ENCODE data around the gene LILRA6.
"Not testable (repeated sequence)": the region's sequence is repeated elsewhere in the genome, so short reads cannot be mapped to it uniquely, and the experiment has no call there.

LILRA6 gene

GRCh38 chr19:54242646-54243045 lies at the start of gene LILRA6:
Gene LILRA6, minus strand, starts transcription at chr19:54242790.
- DNase-seq, H3K27ac Mint-ChIP-seq, H3K27me3 Mint-ChIP-seq, H3K4me3 Mint-ChIP-seq, ATAC-seq, H3K9me3 Mint-ChIP-seq: not testable (repeated sequence)
- peaks cover 14% of the 10 kb centered on the region for H3K4me1 Mint-ChIP-seq

GRCh38 chr19:54289160-54289559 lies 46.6 kb upstream of the LILRA6 start:
- H3K4me3 Mint-ChIP-seq, ATAC-seq, H3K9me3 Mint-ChIP-seq, DNase-seq, H3K4me1 Mint-ChIP-seq, H3K27ac Mint-ChIP-seq: not testable (repeated sequence)
- H3K27me3 Mint-ChIP-seq: peaks cover 23% of the 10 kb centered on the region

- H3K27ac Mint-ChIP-seq: no peak overlapping the region
- H3K9me3 Mint-ChIP-seq: no peaks in the 10 kb centered on the region
- peaks cover 10% of the 10 kb centered on the region for H3K27me3 Mint-ChIP-seq
- no peak overlapping the region for H3K4me3 Mint-ChIP-seq
- no peak for ATAC-seq
- no peak for DNase-seq
- H3K4me1 Mint-ChIP-seq: peaks cover 8% of the 10 kb centered on the region
These were observed 44.9 kb upstream of the LILRA6 start for GRCh38 chr19:54287456-54287855.

- not testable (repeated sequence) for H3K4me3 Mint-ChIP-seq
These were observed 43.7 kb upstream of the LILRA6 start for GRCh38 chr19:54286283-54286682.

GRCh38 chr19:54285427-54286056 lies 43.0 kb upstream of the LILRA6 start:
- H3K27me3 Mint-ChIP-seq: peaks cover 15% of the 10 kb centered on the region

More at GRCh38 chr19:54286283-54286682, 43.7 kb upstream of the LILRA6 start:
- not testable (repeated sequence) for H3K27ac Mint-ChIP-seq, H3K4me1 Mint-ChIP-seq, ATAC-seq, H3K9me3 Mint-ChIP-seq, DNase-seq
- H3K27me3 Mint-ChIP-seq: peaks cover 14% of the 10 kb centered on the region

GRCh38 chr19:54282686-54283470 lies 40.3 kb upstream of the LILRA6 start:
- Mint-ChIP-seq H3K27me3 (peaks cover 39% of the 10 kb centered on the region), H3K27ac (no peak overlapping the region), H3K4me3 (no peak overlapping the region), H3K9me3 (no peaks in the 10 kb centered on the region), H3K4me1 (peaks cover 8% of the 10 kb centered on the region)
- ATAC-seq: no peak
- DNase-seq: no peak

More at GRCh38 chr19:54285427-54286056, 43.0 kb upstream of the LILRA6 start:
- not testable (repeated sequence) for DNase-seq, H3K4me1 Mint-ChIP-seq, ATAC-seq, H3K4me3 Mint-ChIP-seq, H3K9me3 Mint-ChIP-seq
- peak overlapping the region in 1 of 2 donors; percentile 30 for H3K27ac Mint-ChIP-seq

- H3K4me3 Mint-ChIP-seq, H3K9me3 Mint-ChIP-seq, H3K27ac Mint-ChIP-seq, ATAC-seq, DNase-seq, H3K4me1 Mint-ChIP-seq: not testable (repeated sequence)
- H3K27me3 Mint-ChIP-seq: peaks cover 41% of the 10 kb centered on the region
These were observed 39.1 kb upstream of the LILRA6 start for GRCh38 chr19:54281729-54282075.

- ATAC-seq (no peak), DNase-seq (no peak)
- H3K27ac Mint-ChIP-seq: no peak within 1 kb of the TSS
- no peaks in the 10 kb centered on the region for H3K9me3 Mint-ChIP-seq
- no peak within 1 kb of the TSS for H3K4me3 Mint-ChIP-seq
- peaks cover 8% of the 10 kb centered on the region for H3K4me1 Mint-ChIP-seq
- peaks cover 41% of the 10 kb centered on the region for H3K27me3 Mint-ChIP-seq
These were observed 38.6 kb upstream of the LILRA6 start, which contains the start of gene LILRB2 for GRCh38 chr19:54281007-54281728. Gene LILRB2, minus strand, starts transcription at chr19:54281110. Its CDS starts 614 bp downstream, at chr19:54280496.

GRCh38 chr19:54280441-54280840 lies 37.9 kb upstream of the LILRA6 start:
- not testable (repeated sequence) for H3K4me3 Mint-ChIP-seq, DNase-seq

GRCh38 chr19:54280025-54280424 lies 37.4 kb upstream of the LILRA6 start:
- ATAC-seq, H3K4me1 Mint-ChIP-seq, H3K4me3 Mint-ChIP-seq, DNase-seq, H3K27ac Mint-ChIP-seq, H3K9me3 Mint-ChIP-seq: not testable (repeated sequence)
- H3K27me3 Mint-ChIP-seq: peaks cover 50% of the 10 kb centered on the region

More at GRCh38 chr19:54280441-54280840, 37.9 kb upstream of the LILRA6 start:
- not testable (repeated sequence) for H3K9me3 Mint-ChIP-seq, ATAC-seq, H3K27ac Mint-ChIP-seq, H3K4me1 Mint-ChIP-seq
- peaks cover 46% of the 10 kb centered on the region for H3K27me3 Mint-ChIP-seq

GRCh38 chr19:54279406-54279962 lies 36.9 kb upstream of the LILRA6 start:
- Mint-ChIP-seq H3K4me3 (no peak overlapping the region), H3K27me3 (peaks cover 52% of the 10 kb centered on the region), H3K27ac (no peak overlapping the region), H3K4me1 (no peaks in the 10 kb centered on the region), H3K9me3 (no peaks in the 10 kb centered on the region)
- ATAC-seq (no peak), DNase-seq (no peak)

- not testable (repeated sequence) for H3K9me3 Mint-ChIP-seq, H3K4me1 Mint-ChIP-seq, DNase-seq, H3K4me3 Mint-ChIP-seq, H3K27ac Mint-ChIP-seq
- H3K27me3 Mint-ChIP-seq: peaks cover 60% of the 10 kb centered on the region
- ATAC-seq: peak; percentile 37
These were observed 36.1 kb upstream of the LILRA6 start for GRCh38 chr19:54278571-54279195.

- not testable (repeated sequence) for H3K27ac Mint-ChIP-seq, H3K4me3 Mint-ChIP-seq, H3K4me1 Mint-ChIP-seq, DNase-seq, H3K9me3 Mint-ChIP-seq, ATAC-seq
- H3K27me3 Mint-ChIP-seq: peaks cover 67% of the 10 kb centered on the region
These were observed 35.5 kb upstream of the LILRA6 start for GRCh38 chr19:54278056-54278455.

GRCh38 chr19:54277111-54277615 lies 34.6 kb upstream of the LILRA6 start:
- Mint-ChIP-seq H3K27ac (peak overlapping the region in 1 of 2 donors; percentile 57), H3K27me3 (peaks cover 76% of the 10 kb centered on the region)
- ATAC-seq, H3K4me1 Mint-ChIP-seq, H3K4me3 Mint-ChIP-seq, DNase-seq, H3K9me3 Mint-ChIP-seq: not testable (repeated sequence)

GRCh38 chr19:54275951-54276350 lies 33.4 kb upstream of the LILRA6 start:
- no peaks in the 10 kb centered on the region for H3K4me1 Mint-ChIP-seq
- H3K27ac Mint-ChIP-seq: no peak overlapping the region
- no peaks in the 10 kb centered on the region for H3K9me3 Mint-ChIP-seq
- H3K27me3 Mint-ChIP-seq: peaks cover 80% of the 10 kb centered on the region
- H3K4me3 Mint-ChIP-seq: no peak overlapping the region
- DNase-seq (no peak), ATAC-seq (no peak)

All from stimulated activated naive CD8-positive, alpha-beta T cell treated with anti-CD3 and anti-CD28 coated beads, Interleukin-15, amount 100 ng/mL, for 72 hours (primary cell).